GM18861 (cell line): Measurements from ENCODE around the gene DHRSX.
"Not testable (repeated sequence)": the region's sequence is repeated elsewhere in the genome, so short reads cannot be mapped to it uniquely, and the experiment has no call there.

Experiments used
- ATAC-seq: cut with Tn5 transposase; IDR thresholded peaks from one replicate; pipeline ENCODE4 v1.9.1; 2021; ENCODE audit not compliant: unreplicated experiment

The DHRSX gene

DNA sequence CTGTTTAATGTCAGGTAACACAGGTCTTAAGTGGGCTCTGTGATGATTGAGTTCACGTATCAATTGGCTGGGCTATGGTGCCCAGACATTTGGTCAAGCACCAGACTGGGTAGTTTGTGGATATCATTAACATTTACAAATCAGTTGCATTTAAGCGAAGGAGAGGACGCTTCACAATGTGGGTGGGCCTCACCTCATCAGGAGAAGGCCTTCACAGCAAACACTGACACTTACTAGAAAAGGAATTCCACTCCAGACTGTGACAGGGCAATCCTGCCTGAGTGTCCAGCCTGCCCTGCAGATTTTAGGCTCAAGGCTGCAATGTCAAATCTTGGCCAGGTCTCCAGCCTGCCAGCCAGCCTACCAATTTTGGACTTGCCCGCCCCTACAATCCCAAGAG, 270.3 kb downstream of the DHRSX start:
- no peak for ATAC-seq

DNA sequence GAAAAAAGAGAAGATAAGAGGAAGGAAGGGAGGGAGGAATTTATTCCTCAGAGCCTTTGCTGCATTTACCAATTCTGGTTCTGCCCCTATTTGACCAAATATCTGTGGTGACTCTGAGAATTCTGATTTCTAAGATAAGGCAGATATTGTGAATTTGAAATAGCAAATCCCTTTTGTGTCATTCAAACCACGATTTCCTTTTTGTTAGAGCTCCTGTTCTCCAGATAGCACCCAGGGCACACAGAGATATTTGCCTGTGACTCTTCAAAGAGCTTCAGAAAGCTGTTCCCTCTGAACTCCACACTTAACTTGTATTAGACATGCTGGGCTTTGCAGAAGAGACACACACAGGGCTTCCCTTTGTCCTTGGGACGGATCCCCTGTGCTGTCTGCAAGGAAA, 272.2 kb downstream of the DHRSX start:
- no peak for ATAC-seq

DNA sequence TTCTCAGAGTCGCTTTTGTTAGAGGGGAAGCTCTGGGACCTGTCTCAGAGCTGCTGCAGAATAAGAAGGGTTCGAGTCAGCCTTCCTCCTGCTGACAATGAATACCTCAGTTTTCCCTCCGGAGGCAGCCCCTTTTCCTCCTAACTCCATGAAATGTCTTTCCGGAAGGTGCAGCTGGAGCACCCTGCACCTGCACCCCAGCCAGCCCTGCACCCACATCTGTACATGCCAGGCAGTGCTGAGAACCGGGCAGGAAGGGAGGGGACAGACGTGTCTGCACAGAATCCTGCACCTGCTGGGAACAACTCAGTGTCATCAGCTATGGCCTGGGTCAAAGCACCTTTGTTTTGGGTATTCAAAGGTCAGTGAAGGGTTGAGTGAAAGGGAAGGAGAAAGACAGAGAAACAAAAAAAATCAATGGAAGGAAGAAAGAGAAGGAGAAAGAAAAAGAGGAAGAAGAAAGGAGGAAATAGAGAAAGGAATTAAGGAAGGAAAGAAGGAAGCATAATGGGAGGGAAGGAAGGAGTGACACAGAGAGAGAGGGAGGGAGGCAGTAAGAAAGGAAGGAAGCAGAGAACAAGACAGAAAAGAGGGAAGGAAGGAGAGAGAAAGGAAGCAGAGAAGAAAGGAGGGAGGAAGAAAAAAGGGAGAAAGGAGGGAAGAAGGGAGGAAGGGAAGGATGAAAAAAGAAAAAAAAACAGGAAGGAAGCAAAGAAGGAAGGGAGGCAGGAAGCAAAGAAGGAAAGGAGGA, 273.7 kb downstream of the DHRSX start:
- ATAC-seq, result no peak

DNA sequence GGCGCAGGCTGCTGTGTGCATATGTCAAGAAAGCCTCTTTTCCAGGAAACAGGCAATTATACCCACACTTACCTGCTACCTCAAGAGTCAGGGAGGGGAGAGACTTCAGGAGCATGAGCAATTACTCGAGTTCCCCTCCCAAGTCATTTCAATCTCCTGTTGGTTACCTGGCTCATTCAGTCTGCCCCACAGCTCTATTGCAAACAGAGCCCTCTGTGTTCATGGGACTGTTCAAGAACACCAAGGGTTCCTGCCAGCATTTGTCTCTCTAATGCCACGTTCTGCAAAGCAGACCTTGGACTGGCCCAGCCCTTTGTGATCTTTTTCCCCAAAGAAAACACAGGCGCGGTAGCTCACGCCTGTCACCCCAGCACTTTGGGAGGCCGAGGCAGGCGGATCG, 274.6 kb downstream of the DHRSX start:
- ATAC-seq, result no peak

DNA sequence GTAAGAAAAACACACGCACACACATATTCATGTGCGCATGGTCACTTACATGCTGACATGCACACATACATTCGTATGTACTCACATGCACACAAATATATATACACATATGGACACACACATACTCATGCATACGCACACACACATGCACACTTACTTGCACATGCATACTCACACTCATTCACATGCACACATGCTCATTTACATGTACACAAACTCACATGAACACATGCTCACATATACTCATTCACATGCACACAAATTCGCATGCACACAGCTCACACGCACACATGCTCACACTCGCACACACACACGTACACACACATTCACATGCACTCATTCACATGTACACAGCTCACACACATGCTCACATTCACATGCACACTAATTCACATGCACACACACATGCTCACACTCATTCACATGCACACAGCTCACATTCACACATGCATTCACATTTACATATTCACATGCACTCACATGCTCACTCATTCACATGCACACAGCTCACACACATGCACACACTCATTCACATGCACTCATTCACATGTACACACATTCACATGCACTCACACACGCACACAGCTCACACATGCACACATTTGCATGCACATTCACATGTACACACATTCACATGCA, 276.1 kb downstream of the DHRSX start:
- no peak for ATAC-seq

DNA sequence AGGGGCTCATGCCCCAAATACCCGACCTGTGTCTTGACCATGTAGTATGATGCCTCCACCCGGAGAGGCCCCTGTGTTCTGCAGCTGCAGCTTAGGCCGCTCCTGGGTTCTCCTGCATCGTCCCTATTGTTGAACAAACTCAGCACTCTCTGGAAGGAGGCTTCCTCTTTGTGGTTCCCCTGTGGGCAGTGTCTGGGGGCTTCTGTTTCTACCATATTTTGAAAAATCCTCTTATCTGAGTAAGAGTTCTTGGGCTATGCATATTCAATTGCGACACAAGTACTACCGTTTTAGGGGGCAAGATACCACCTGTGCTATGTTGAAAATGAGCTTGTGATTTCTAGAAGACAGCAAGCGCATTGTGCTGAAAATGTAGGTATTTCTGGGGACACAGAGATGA, 276.6 kb downstream of the DHRSX start:
- ATAC-seq, result no peak

DNA sequence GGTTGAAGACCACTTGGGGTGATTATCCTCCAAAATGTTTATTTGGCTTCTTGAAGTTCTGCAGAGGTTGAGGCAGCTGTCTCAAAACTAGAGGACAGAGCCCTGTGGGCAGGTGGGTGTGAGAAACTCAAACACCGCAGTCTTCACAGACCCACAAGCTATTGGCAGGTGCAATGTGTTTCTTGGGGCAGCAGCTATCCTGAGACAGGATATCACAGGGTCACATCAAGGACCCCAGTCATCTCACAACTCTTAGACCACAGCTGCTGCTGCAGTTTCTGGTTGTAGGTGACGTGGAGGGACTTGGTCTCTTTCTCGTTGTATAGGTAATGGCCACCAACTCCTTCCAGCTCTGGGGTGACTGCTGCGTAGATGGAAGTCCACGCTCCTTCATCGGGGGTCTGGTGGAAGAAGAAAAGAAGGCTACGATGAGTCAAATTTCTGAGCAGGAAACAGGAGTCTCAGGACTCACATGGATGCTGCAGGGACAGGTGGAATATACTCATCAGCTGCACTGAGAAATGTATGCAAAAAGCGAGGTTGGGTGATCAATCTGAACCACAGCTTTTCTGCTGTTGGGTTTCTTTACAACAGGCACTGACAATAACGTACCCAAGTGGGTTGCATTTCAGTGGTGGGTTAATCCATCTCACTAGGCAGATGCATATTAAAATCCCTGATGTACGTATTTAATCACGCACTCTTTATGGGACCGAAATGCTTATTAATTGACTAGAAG, 279.8 kb downstream of the DHRSX start:
- ATAC-seq, result no peak

DNA sequence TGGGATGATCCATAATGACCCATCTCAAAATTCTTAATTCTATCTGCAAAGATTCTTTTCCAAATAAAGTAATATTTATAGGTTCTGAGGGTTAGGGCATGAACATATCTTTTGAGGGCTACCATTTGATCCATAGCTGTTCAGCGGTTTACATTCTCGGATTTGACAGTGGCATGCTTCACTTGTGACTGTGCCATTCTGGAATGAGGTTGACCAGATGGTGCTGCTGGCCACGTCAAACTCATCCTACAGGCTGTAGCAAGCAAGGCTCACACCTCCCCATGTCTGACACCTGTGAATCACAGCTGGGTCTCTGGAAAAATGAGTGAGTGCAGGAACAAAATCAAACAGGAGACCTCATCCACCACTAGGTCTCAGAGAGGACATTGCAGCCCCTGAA, 280.5 kb downstream of the DHRSX start:
- no peak for ATAC-seq

DNA sequence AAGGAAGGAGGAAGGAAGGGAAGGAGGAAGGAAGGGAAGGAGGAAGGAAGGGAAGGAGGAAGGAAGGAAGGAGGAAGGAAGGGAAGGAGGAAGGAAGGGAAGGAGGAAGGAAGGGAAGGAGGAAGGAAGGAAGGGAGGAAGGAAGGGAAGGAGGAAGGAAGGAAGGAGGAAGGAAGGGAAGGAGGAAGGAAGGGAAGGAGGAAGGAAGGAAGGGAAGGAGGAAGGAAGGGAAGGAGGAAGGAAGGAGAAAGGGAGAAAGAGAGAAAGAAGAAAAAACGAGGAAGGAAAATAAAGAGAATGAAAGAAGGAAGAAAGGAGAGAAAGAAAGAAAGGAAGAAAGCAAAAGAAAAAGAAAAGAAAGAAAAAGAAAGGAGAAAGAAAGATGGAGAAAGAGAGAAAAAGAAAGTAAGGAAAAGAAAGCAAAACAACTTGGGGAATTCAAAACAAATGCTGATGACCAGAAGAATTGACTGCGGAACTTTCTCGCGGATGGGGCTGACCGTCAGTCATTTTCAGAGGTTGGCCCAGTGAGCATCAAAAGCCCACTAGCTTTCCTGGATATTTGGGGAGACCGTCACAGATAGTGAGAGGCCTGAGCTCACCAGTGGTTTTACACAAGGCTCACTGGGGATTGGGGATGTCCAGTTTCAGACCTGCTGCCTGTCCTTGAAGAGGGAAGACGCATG, 286.5 kb downstream of the DHRSX start:
- not testable (repeated sequence) for ATAC-seq

DNA sequence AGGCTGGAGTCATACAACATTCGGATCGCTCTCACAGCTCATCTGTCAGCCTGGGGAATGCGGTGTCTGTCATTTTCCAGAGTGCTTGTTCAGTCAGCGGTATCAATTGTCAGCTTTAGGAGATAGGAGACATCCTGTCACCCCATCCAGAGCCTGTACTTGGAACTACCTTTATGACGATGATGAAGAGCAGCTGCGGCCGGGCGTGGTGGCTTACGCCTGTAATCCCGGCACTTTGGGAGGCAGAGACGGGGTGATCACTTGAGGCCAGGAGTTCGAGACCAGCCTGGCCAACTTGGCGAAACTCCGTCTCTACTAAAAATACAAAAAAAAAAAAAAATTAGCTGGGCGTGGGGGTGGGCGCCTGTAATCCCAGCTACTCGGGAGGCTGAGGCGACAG, 289.1 kb downstream of the DHRSX start:
- ATAC-seq, result not testable (repeated sequence)

DNA sequence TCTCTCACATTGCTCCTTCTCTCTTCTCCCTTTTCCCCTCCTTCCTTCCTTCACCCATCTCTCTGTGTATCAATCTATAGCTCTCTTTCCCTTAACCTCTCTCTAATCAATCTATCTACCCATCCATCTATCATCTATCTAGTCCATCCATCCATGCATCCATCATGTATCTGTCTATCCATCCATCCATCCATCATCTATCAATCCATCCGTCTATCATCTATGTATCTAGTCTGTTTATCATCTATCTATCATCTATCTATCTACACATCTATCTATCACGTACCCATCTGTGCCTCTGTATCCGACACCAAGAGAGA, 307.5 kb downstream of the DHRSX start:
- no peak for ATAC-seq

DNA sequence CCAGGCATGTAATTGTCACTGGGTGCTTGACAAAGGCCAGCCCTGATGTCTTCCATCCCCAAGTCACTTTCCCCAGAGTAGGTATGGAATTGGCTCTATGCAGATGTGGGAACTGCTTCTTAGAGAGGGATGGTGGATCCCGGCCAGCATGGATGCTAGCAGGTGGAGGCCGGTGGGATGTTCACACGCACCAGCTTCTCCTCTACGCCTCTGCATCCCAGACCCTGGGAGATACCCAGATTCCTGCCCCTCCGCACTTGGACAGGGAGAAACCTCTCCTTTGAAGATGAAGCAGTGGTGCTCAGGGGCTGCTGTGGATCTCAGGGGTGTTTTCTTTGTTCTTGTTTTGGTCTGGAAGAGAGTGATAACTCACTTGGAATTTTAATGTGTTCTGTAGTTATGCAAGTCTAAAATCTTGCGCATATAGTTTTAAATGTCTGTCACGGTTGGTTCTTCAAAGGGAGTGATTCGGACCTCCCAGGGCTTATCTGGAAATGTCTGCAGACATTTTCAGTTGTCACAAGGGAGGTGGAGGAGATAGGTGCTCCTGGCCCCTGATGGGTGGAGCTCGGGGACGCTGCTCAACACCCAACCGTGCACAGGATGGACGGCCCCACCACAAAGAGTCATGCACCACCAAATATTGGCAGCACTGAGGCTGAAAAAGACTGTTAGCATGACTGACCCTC, 308.0 kb downstream of the DHRSX start:
- ATAC-seq, result no peak

DNA sequence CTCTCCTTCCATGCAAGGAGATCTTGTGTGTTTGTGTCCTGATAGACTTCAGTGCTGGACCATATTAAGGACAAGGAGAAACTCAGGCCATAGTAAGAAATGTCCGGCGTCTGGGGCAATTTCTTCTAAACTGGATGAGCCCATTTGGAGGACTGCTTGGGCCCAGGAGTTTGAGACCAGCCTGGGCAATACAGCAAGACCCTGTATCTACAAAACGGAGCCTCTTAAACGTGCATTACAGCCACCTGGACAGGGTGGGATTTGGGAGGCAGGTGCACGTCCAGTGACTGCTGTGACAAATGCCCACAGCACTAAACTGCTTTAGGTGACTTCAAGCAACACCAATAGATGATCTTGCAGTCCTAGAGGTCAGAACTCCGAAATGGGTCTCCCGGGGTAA, 311.9 kb downstream of the DHRSX start:
- ATAC-seq, result no peak

DNA sequence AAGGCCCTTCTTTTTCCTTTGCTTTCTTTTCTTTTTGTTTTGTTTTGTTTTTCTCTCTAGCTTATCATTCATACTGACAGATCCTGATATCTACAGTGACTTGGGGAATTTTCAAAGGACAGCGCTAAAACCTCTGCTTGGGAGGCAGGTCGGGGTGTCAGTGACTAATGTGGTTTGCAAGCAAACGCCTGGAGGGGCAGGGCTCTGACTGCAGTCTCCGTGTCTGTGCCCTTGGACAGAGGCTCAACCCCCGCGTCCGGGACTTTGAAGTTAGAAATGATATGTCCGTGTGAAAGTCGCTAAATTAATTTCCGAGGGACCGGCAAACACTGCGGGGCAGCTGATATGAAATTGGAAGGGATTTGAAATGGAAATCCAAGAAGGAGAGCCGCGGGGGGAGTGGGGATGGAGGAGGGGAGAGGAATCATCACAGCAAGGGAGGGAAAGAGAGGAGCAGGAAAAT, 312.4 kb downstream of the DHRSX start:
- no peak for ATAC-seq

DNA sequence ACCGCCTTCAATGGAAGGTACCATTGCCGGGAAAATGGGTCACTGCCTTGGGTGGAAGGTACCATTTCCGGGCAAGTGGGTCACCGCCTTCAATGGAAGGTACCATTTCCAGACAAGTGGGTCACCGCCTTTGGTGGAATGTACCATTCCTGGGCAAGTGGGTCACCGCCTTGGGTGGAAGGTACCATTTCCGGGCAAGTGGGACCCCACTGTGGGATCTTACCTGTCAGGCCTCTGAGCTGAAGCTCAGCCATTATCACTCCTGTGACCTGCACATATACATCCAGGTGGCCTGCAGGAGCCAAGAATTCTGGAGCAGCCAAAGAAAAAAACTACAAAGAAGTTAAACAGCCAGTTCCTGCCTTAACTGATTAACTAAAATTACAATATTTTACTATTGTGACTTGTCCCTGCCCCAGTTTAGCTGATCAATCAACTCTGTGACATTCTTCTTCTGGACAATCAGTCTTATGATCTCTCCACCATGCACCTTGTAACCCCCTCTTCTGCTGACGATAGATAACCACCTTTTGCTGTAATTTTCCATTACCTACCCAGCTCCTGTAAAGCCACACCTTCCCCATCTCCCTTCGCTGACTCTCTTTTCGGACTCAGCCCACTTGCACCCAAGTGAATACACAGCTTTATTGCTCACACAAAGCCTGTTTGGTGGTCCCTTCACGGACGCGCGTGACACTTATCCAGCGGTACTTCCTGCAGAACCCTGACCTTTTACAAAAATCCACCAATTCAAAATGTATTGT, 313.2 kb downstream of the DHRSX start:
- ATAC-seq, result no peak

DNA sequence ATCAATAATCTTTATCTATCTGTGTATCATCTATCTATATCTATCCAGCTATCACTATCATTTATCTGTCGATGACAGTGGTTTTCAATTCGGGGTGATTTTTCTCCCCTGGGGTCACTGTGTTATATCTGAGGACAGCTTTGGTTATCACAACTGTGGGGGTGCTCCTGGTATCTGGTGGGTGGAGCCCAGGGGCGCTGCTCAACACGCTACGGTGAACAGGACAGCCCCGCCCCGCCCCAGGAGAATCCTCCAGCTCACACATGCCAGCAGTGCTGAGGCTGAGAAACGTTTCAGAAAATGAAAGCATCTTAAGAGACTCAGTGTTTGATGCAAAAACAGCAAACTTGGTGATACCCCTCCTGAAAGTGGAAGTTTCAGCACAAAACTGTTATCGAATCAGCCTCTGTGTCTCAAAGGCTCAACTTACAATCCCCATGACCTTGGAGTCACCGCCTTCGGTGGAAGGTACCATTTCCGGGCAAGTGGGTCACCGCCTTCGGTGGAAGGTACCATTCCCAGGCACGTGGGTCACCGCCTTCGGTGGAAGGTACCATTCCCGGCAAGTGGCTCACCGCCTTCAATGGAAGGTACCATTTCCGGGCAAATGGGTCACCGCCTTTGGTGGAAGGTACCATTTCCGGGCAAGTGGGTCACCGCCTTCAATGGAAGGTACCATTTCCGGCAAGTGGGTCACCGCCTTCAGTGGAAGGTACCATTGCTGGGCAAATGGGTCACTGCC, 315.3 kb downstream of the DHRSX start:
- ATAC-seq, result no peak

DNA sequence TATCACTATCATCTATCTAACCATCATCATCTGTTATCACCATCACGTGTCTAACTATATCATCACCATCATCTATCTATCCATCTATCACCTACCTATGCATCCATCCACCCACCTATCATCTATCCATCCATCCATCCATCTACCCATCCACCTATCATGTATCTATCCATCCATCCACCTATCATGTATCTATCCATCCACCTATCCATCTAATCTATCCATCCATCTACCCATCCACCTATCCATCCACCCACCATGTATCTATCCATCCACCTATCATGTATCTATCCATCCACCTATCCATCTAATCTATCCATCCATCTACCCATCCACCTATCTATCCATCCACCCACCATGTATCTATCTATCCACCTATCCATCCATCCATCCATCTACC, 316.7 kb downstream of the DHRSX start:
- no peak for ATAC-seq

DNA sequence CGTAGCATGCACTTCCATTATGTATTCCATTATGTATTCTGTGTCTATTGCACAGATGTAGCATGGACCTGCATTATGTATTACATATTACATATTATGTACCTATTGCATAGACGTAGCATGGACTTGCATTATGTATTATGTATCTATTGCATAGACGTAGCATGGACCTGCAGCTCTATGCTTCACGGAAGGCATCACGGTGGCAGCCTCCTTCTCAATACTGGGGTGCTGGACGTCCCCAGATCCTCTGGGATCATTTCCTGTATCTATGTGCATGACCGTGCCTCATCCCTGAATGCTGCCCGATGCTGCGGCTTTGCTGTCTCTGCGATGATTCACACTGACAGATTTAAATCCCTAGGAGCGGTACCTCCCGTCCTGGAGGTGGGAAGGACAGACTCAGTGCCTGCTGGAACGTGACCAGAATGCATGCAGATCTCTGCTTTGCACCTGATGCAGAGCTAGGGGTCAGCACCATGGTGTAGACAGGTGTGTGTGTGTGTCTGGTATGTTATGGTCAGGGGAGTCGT, 317.5 kb downstream of the DHRSX start:
- ATAC-seq, result no peak

DNA sequence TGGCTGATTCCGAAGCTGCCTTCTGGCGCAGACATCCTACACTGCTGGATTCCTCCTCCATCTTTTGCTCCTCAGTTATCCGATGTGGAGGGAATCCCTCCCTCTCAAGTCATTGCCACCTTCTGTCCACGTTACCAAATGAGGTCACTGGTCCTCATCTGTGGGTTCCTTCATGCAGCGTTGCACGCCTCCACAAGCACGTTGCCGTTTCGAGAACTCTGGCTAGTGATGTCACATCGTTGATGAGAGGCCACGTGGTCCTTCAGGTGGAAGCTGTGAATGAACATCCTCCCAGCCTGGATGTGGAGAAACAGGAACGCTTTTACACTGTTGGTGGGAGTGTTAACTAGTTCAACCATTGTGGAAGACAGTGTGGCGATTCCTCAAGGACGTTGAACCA, 323.2 kb downstream of the DHRSX start:
- ATAC-seq, result no peak
